GM12878 (cell line): ENCODE data around the gene CHST4.

Experiments
- ASH2L ChIP-seq: fragments of 300-600, 200-600 bp; sonication (generic); IDR thresholded peaks from 2 replicates; pipeline ENCODE4 v1.6.1; 2017; ENCODE audit warnings: low read depth, mild to moderate bottlenecking, borderline replicate concordance
- CTCF ChIP-seq, 3 experiments: IDR thresholded peaks in 2 of 3; conservative IDR thresholded peaks in 1 of 3; 2 replicates each; pipeline ENCODE4 v1.5.1; 2011; ENCODE audit warnings: low read depth in 3 of 3, low read length in 3 of 3, mild to moderate bottlenecking in 3 of 3, control low read depth in 2 of 3, moderate library complexity in 2 of 3, inconsistent platforms in 1 of 3, mixed read lengths in 1 of 3; ENCODE audit not compliant: control insufficient read depth in 2 of 3, insufficient read depth in 1 of 3; ENCODE audit errors: extremely low read depth in 1 of 3
- EZH2 ChIP-seq: IDR thresholded peaks from 2 replicates; pipeline ENCODE4 v1.6.1; 2012; ENCODE audit warnings: low read depth, mild to moderate bottlenecking, control low read depth, inconsistent platforms, low read length, borderline replicate concordance; ENCODE audit not compliant: control insufficient read depth
- PBX3 ChIP-seq: IDR thresholded peaks from 2 replicates; pipeline ENCODE4 v1.6.1; 2011; ENCODE audit warnings: mild to moderate bottlenecking, low read depth, low read length, moderate library complexity; ENCODE audit not compliant: insufficient replicate concordance
- SMAD1 ChIP-seq: fragments of 450-650 bp; IDR thresholded peaks from 2 replicates; pipeline ENCODE4 v1.6.1; 2018; ENCODE audit warnings: mild to moderate bottlenecking, low read depth; ENCODE audit not compliant: partially characterized antibody
- ZNF274 ChIP-seq: IDR thresholded peaks from one replicate; pipeline ENCODE4 v1.8.0; 2011; ENCODE audit not compliant: insufficient read length, insufficient read depth

GRCh38 chr16:71498031-71498430 is 28.2 kb upstream of the CHST4 start:
- TF ChIP-seq ZNF274 (no peak), PBX3 (no peak), CTCF (IDR thresholded peaks at IDR 0.05 in 2 of 3, conservative IDR thresholded peaks at IDR 0.05 in 1 of 3; ENCODE audit: control insufficient read depth in 2 of 3, extremely low read depth in 1 of 3, insufficient read depth in 1 of 3, low read depth in 3 of 3, low read length in 3 of 3) (no peak), SMAD1 (no peak), EZH2 (no peak), ASH2L (no peak)
